ENCODE results near the gene CPEB4.

Gene CPEB4

DNA sequence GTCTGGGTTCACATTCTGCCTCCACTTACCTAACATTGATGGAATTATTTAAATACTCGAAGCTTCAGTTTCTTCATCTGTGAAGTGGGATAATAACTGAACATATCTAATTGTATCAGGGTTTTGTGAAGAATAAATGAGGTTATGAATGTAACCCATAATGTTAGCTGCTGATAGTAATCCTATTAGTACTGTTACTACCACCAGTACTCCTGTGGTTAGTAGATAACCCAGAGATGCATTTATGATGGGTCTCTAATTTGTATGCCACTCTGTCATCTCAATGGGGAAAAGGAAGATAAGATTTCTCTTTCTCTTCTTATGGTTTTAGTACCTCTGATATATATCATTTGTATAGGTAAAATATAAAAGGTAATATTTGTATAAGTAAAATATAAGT, 16.0 kb downstream of the CPEB4 start:
- H3K4me3 ChIP-seq (ENCODE audit: low read length in 2 of 2) = no peak overlapping the region
- no peak overlapping the region for H3K9ac ChIP-seq (ENCODE audit: low read length in 2 of 2)
- H3K36me3 ChIP-seq (ENCODE audit: control insufficient read depth in 2 of 2, insufficient read depth in 2 of 2, low read length in 2 of 2) = no peaks in the 10 kb centered on the region
- no peaks in the 10 kb centered on the region for H3K9me3 ChIP-seq (ENCODE audit: control insufficient read depth in 2 of 2, low read length in 2 of 2)
- no peaks in the 10 kb centered on the region for H3K27me3 ChIP-seq (ENCODE audit: control insufficient read depth in 1 of 2, insufficient read depth in 2 of 2, low read length in 2 of 2)
- no peak overlapping the region for H3K27ac ChIP-seq (ENCODE audit: low read length)
- peaks cover 9% of the 10 kb centered on the region for H3K4me1 ChIP-seq (ENCODE audit: control insufficient read depth, insufficient read depth, low read length)

DNA sequence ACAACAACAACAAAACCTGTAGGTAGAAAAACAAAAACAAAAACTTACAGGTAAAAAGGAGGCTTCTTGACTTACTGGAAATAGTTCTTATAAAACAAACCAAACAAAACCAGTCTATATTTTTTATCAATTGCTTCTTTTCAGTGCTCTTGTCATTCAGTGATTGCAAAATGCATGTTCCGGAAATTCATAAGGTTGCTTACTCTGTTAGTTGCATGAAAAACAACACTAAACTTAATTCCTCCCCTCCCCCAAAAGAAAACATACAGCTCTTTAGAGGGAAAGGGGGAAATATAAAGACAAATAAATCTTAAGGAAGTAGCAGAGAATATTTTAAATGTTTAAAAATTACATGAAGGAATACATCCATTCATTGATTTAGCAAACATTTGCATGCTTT, 19.1 kb downstream of the CPEB4 start:
- H3K9ac ChIP-seq (ENCODE audit: low read length in 2 of 2) = no peak overlapping the region

DNA sequence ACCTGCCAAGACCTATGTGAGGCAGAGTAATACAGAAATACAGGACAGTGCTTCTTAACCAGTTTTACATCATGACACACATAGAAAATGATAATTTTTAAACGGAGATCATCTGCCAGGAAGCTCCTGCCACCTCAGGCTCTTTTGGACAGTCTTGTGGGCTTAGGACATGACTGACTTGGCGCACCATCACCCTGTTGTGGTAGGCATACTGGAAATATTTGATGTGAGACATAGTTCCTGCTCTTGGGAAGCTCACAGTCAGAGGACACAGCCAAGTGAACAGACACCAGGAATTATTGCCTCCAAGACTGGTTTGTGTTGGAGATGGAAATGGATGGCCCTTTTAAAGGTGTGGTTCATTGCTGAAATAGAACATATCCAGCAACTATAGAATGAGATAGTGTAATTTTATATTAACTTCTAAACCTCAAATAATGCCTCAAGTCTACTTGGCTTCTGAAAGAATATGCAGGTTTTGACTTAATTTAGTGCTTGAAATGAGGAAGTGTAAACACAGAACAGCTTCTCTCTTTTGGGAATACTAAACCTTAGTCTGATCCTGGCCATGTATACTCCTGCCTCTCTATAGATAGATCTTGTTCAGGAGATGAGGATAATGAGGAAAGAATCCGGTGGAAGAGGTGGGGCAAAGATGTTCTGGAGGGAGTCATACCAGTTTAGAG, 19.7 kb downstream of the CPEB4 start:
- Histone ChIP-seq H3K27me3 (ENCODE audit: control insufficient read depth in 1 of 2, insufficient read depth in 2 of 2, low read length in 2 of 2) (no peaks in the 10 kb centered on the region), H3K27ac (ENCODE audit: low read length) (no peak overlapping the region)

More for the DNA sequence above, 19.1 kb downstream of the CPEB4 start:
- Histone ChIP-seq H3K4me1 (ENCODE audit: control insufficient read depth, insufficient read depth, low read length) (peaks cover 7% of the 10 kb centered on the region), H3K27me3 (ENCODE audit: control insufficient read depth in 1 of 2, insufficient read depth in 2 of 2, low read length in 2 of 2) (no peaks in the 10 kb centered on the region), H3K9me3 (ENCODE audit: control insufficient read depth in 2 of 2, low read length in 2 of 2) (no peaks in the 10 kb centered on the region), H3K4me3 (ENCODE audit: low read length in 2 of 2) (no peak overlapping the region), H3K27ac (ENCODE audit: low read length) (no peak overlapping the region), H3K36me3 (ENCODE audit: control insufficient read depth in 2 of 2, insufficient read depth in 2 of 2, low read length in 2 of 2) (peaks cover 0 to 4% of the 10 kb centered on the region in 2 donors)

DNA sequence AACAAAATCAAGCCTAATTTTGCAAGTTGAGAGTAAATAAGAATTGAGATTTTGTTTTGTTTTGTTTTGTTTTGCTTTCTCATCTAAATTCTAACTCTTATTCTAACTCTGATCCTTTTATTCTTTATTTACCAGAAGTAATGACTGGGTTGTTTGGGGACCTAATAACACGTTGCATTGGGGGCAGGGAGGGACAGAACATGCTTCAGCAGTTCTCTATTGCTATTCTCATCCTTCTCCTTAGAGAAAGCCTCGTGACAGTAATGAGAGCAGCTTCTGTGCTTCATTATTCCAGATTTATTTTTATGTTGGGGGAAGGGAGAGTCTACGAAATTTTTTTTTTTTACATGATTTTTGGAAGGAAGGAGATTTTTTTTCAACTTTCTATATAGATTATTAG, 21.1 kb downstream of the CPEB4 start:
- Histone ChIP-seq H3K4me1 (ENCODE audit: control insufficient read depth, insufficient read depth, low read length) (no peaks in the 10 kb centered on the region), H3K27me3 (ENCODE audit: control insufficient read depth in 1 of 2, insufficient read depth in 2 of 2, low read length in 2 of 2) (no peaks in the 10 kb centered on the region), H3K4me3 (ENCODE audit: low read length in 2 of 2) (no peak overlapping the region), H3K9me3 (ENCODE audit: control insufficient read depth in 2 of 2, low read length in 2 of 2) (no peaks in the 10 kb centered on the region), H3K9ac (ENCODE audit: low read length in 2 of 2) (no peak overlapping the region), H3K36me3 (ENCODE audit: control insufficient read depth in 2 of 2, insufficient read depth in 2 of 2, low read length in 2 of 2) (peaks cover 0 to 4% of the 10 kb centered on the region in 2 donors), H3K27ac (ENCODE audit: low read length) (no peak overlapping the region)

More for the DNA sequence above, 19.7 kb downstream of the CPEB4 start:
- peaks cover 6% of the 10 kb centered on the region for H3K4me1 ChIP-seq (ENCODE audit: control insufficient read depth, insufficient read depth, low read length)
- no peak overlapping the region for H3K4me3 ChIP-seq (ENCODE audit: low read length in 2 of 2)
- no peaks in the 10 kb centered on the region for H3K9me3 ChIP-seq (ENCODE audit: control insufficient read depth in 2 of 2, low read length in 2 of 2)
- no peak overlapping the region for H3K9ac ChIP-seq (ENCODE audit: low read length in 2 of 2)
- H3K36me3 ChIP-seq (ENCODE audit: control insufficient read depth in 2 of 2, insufficient read depth in 2 of 2, low read length in 2 of 2) = peaks cover 0 to 4% of the 10 kb centered on the region in 2 donors

DNA sequence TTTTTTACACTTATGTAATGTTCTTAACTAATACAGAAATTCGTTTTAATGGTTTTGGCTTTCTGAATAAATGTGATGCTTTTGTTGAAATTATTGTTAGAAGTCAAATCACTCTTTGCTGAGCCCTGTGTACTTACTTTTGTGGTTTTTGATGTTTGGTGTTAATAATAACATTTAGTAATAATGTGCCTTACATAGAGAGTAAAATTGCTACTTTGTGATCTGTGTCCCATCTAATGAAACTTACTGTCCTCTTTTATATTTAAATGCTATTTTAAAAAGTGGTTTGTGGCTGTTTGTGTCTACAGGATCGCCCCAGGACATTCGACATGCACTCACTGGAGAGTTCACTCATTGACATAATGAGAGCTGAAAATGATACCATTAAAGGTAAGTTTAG, 22.1 kb downstream of the CPEB4 start:
- H3K4me3 ChIP-seq (ENCODE audit: low read length in 2 of 2) = no peak overlapping the region
- H3K36me3 ChIP-seq (ENCODE audit: control insufficient read depth in 2 of 2, insufficient read depth in 2 of 2, low read length in 2 of 2) = peaks cover 0 to 4% of the 10 kb centered on the region in 2 donors
- no peak overlapping the region for H3K27ac ChIP-seq (ENCODE audit: low read length)
- H3K27me3 ChIP-seq (ENCODE audit: control insufficient read depth in 1 of 2, insufficient read depth in 2 of 2, low read length in 2 of 2) = no peaks in the 10 kb centered on the region
- no peak overlapping the region for H3K9ac ChIP-seq (ENCODE audit: low read length in 2 of 2)
- H3K4me1 ChIP-seq (ENCODE audit: control insufficient read depth, insufficient read depth, low read length) = no peaks in the 10 kb centered on the region
- H3K9me3 ChIP-seq (ENCODE audit: control insufficient read depth in 2 of 2, low read length in 2 of 2) = no peaks in the 10 kb centered on the region

DNA sequence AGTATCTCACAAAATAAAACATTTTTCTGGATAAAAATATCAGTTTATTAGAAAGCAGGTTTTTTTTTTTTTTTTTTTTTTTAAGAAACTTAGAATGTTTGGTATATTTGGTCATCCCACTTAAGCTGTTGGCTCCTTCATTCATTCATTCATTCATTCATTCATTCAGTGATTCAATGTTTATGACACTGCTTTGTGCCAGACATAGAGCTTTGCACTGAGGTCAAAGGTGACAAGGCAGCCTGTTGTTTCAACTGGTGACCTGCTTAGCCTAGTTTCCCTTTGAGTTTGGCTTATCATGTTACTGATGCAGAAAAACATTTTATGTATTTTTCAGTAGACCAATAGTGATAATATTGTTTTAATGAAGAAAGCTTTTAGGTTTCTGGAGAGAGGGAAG, 23.5 kb downstream of the CPEB4 start:
- Histone ChIP-seq H3K9ac (ENCODE audit: low read length in 2 of 2) (no peak overlapping the region), H3K4me1 (ENCODE audit: control insufficient read depth, insufficient read depth, low read length) (no peaks in the 10 kb centered on the region)

DNA sequence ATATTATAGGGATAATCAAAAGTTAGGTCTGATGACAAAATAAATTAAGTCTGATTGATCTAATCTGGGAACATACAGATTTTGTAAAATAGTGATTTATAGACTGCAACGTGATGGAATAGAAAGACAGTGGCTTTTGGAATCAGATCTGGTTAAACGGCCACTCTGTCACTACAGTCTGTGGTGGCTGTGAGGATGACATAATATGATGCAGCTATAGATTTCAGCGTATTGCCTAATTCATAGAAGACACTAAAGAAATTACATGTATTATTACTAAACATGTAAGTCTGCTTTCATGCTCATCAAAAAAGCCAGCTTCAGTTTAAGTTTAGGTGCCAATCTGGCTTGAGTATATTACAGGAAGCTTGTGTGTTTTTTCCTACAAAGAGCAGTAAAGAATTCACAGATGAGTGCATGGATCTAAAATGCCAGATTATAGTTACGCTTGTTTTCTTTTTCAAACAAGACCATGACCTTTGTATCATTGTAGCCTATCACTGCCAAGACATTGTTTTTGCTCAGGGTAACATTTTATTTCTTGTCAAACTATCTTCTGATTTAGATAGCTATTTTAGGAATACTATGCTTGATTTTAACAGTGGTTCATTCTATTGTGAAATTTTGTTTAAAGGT, 25.7 kb downstream of the CPEB4 start:
- no peak overlapping the region for H3K9ac ChIP-seq (ENCODE audit: low read length in 2 of 2)

More for the DNA sequence above, 23.5 kb downstream of the CPEB4 start:
- no peak overlapping the region for H3K4me3 ChIP-seq (ENCODE audit: low read length in 2 of 2)
- H3K27ac ChIP-seq (ENCODE audit: low read length) = no peak overlapping the region
- peaks cover 0 to 4% of the 10 kb centered on the region in 2 donors for H3K36me3 ChIP-seq (ENCODE audit: control insufficient read depth in 2 of 2, insufficient read depth in 2 of 2, low read length in 2 of 2)
- no peaks in the 10 kb centered on the region for H3K9me3 ChIP-seq (ENCODE audit: control insufficient read depth in 2 of 2, low read length in 2 of 2)
- no peaks in the 10 kb centered on the region for H3K27me3 ChIP-seq (ENCODE audit: control insufficient read depth in 1 of 2, insufficient read depth in 2 of 2, low read length in 2 of 2)

DNA sequence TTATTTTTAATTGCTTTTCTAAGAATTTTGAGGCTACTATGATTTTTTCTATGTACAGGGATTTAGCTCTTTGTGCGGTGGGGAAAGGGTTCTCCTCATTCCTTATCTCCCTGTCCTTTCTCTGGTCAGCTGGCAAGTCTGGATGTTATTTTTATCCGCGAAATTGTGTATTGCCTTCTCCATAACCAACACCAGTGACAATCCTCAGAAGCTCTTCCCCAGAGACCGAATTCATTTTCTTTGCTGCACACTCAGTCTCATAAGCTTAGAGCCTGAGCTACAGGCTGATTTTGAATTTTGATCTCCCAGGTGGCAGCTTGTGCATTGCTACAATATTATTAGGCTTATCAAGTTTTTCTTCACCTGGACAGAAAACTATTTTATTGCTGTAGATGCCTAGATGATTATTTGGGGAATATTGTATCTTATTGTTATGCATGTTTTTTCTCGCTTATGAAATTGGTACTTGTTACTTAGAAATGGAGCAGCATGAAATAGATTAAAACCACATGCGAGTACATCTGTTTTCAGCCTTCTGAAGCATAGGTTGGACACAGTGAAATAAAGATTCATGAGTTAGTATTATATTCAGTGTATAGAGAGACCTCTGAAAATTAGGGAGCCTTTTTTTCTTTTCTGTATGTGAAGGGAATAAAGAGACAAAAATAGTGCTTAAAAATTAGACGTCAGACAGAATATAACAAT, 27.3 kb downstream of the CPEB4 start:
- no peak overlapping the region for H3K27ac ChIP-seq (ENCODE audit: low read length)
- H3K27me3 ChIP-seq (ENCODE audit: control insufficient read depth in 1 of 2, insufficient read depth in 2 of 2, low read length in 2 of 2) = no peaks in the 10 kb centered on the region
- H3K36me3 ChIP-seq (ENCODE audit: control insufficient read depth in 2 of 2, insufficient read depth in 2 of 2, low read length in 2 of 2) = peaks cover 0 to 4% of the 10 kb centered on the region in 2 donors
- H3K4me3 ChIP-seq (ENCODE audit: low read length in 2 of 2) = no peak overlapping the region
- peaks cover 15% of the 10 kb centered on the region for H3K4me1 ChIP-seq (ENCODE audit: control insufficient read depth, insufficient read depth, low read length)
- H3K9ac ChIP-seq (ENCODE audit: low read length in 2 of 2) = no peak overlapping the region
- no peaks in the 10 kb centered on the region for H3K9me3 ChIP-seq (ENCODE audit: control insufficient read depth in 2 of 2, low read length in 2 of 2)

More for the DNA sequence above, 25.7 kb downstream of the CPEB4 start:
- no peak overlapping the region for H3K4me3 ChIP-seq (ENCODE audit: low read length in 2 of 2)
- peaks cover 0 to 4% of the 10 kb centered on the region in 2 donors for H3K36me3 ChIP-seq (ENCODE audit: control insufficient read depth in 2 of 2, insufficient read depth in 2 of 2, low read length in 2 of 2)
- no peaks in the 10 kb centered on the region for H3K9me3 ChIP-seq (ENCODE audit: control insufficient read depth in 2 of 2, low read length in 2 of 2)
- H3K4me1 ChIP-seq (ENCODE audit: control insufficient read depth, insufficient read depth, low read length) = peaks cover 5% of the 10 kb centered on the region
- H3K27me3 ChIP-seq (ENCODE audit: control insufficient read depth in 1 of 2, insufficient read depth in 2 of 2, low read length in 2 of 2) = no peaks in the 10 kb centered on the region
- H3K27ac ChIP-seq (ENCODE audit: low read length) = no peak overlapping the region

DNA sequence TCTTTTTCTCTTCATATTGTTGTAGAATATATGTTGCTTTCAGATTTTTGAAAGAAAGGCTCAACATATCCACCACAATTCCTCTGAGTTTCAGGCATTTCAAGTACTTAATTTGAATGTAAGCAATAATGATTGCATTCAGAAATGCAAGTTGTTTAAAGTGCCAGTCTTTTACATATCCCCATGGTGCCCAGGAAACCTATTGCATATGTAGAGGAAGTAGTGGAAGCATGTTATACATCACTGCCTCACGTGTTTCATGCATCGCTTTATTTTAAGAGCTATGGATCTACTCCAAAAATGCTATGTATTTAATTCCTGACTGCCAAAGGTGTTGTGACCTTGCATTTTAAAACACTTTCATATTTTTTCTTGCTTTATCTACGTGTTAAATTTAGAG, 28.1 kb downstream of the CPEB4 start:
- H3K9ac ChIP-seq (ENCODE audit: low read length in 2 of 2) = no peak overlapping the region
- no peak overlapping the region for H3K27ac ChIP-seq (ENCODE audit: low read length)

DNA sequence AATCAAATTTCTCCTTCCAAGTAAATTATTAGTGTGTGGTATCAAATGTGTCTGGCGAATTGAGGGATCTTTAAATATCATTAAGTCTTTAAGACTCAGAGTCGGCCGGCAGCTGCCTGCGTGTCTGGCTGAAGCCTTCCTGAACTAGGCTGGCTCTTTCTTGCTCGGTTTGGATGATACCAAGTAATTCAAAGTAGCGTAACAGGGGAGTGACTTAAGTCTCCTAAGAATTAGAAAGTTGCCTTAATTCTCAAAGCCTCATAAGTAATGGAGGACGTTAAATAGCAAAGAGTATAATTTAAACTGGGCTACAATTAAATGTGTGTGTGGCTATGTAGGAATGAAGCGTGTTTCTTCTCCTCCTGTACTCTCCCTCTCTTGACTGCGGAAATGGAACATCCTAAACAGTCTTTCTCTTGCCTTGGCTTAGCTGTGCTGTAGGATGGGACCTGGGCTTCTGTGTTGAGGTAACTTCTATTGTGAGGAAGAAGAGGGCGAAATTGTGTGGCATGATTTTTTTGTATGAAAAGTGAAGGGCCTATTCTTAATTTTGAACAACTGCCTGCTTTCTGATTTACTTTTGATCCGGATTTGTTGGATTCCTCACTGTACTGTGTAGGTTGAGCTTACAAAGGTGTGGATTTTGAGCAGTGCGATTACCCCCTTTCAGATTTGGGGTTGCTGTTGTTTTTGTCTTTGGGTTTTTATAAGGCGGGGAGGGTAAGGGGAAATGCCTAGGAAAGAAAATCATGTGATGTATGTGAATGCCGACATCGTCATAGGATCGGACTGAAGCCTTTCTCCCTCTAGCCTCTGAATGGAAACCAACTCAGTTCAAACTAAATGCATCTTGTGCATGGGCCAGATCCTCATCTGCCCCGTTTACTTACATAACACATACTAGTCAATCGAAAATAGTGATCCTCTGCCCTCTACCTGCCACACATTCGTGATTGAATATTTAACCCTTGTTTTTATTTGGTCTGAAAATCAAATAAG, 29.9 kb downstream of the CPEB4 start:
- Histone ChIP-seq H3K27me3 (ENCODE audit: control insufficient read depth in 1 of 2, insufficient read depth in 2 of 2, low read length in 2 of 2) (no peaks in the 10 kb centered on the region), H3K36me3 (ENCODE audit: control insufficient read depth in 2 of 2, insufficient read depth in 2 of 2, low read length in 2 of 2) (no peaks in the 10 kb centered on the region), H3K9me3 (ENCODE audit: control insufficient read depth in 2 of 2, low read length in 2 of 2) (no peaks in the 10 kb centered on the region), H3K9ac (ENCODE audit: low read length in 2 of 2) (peak overlapping the region; percentile 82 to 91), H3K4me3 (ENCODE audit: low read length in 2 of 2) (peak overlapping the region; percentile 71 to 79), H3K27ac (ENCODE audit: low read length) (peak overlapping the region; percentile 89), H3K4me1 (ENCODE audit: control insufficient read depth, insufficient read depth, low read length) (peaks cover 24% of the 10 kb centered on the region)

More for the DNA sequence above, 28.1 kb downstream of the CPEB4 start:
- Histone ChIP-seq H3K27me3 (ENCODE audit: control insufficient read depth in 1 of 2, insufficient read depth in 2 of 2, low read length in 2 of 2) (no peaks in the 10 kb centered on the region), H3K36me3 (ENCODE audit: control insufficient read depth in 2 of 2, insufficient read depth in 2 of 2, low read length in 2 of 2) (peaks cover 0 to 4% of the 10 kb centered on the region in 2 donors), H3K4me3 (ENCODE audit: low read length in 2 of 2) (no peak overlapping the region), H3K9me3 (ENCODE audit: control insufficient read depth in 2 of 2, low read length in 2 of 2) (no peaks in the 10 kb centered on the region), H3K4me1 (ENCODE audit: control insufficient read depth, insufficient read depth, low read length) (peaks cover 17% of the 10 kb centered on the region)

Measured in stomach smooth muscle (tissue), 2 donors.